Measurements from ENCODE around the gene HCN4. TPM values are rescaled to one million over a fixed set of nuclear protein-coding genes. Genes with fewer than 3 reads are reported as not detected.

The HCN4 gene
- total RNA-seq, 1 donor from 2014 or later: not detected

DNA sequence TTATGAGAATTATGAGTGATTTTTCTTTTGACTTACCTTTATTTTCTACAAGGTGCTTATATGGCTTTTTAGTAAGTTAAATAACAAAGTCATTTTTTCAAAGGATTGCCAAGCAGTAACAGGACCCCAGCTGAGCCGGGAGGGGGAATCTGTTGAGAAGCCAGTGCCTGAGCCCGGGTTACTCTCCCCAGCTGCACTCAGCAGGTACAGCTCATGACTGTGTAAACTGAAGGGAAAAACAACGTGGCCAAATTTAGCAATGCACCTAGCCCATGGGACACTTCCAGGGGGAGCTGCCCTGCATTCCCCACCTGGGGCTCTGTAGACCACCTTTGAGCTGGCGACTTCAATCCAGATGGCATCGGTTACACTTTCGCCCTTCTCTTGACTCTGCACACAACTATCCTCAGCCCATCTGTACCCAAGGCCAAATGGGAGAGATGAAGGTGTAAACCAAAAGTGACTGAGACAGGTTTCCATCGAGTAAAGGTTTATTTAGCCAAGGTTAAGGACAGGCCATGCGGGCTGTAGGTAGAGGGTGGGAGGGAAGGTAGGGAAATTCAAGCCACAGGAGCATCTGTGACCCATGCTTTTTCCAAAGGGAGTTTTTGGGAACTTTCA, 18.2 kb upstream of the HCN4 start:
- H3K36me3 Mint-ChIP-seq (ENCODE audit: unreplicated experiment): no peaks in the 10 kb centered on the region
- peaks cover 3% of the 10 kb centered on the region for H3K9me3 Mint-ChIP-seq (ENCODE audit: unreplicated experiment)
- H3K27me3 Mint-ChIP-seq (ENCODE audit: unreplicated experiment): peaks cover 28% of the 10 kb centered on the region
- H3K4me1 Mint-ChIP-seq (ENCODE audit: unreplicated experiment): no peaks in the 10 kb centered on the region
- H3K27ac Mint-ChIP-seq (ENCODE audit: unreplicated experiment): no peak overlapping the region
- no peak overlapping the region for H3K4me3 Mint-ChIP-seq (ENCODE audit: unreplicated experiment)
- DNase-seq (ENCODE audit: extremely low spot score, unreplicated experiment): no peak
- TF ChIP-seq, protein P1, sequence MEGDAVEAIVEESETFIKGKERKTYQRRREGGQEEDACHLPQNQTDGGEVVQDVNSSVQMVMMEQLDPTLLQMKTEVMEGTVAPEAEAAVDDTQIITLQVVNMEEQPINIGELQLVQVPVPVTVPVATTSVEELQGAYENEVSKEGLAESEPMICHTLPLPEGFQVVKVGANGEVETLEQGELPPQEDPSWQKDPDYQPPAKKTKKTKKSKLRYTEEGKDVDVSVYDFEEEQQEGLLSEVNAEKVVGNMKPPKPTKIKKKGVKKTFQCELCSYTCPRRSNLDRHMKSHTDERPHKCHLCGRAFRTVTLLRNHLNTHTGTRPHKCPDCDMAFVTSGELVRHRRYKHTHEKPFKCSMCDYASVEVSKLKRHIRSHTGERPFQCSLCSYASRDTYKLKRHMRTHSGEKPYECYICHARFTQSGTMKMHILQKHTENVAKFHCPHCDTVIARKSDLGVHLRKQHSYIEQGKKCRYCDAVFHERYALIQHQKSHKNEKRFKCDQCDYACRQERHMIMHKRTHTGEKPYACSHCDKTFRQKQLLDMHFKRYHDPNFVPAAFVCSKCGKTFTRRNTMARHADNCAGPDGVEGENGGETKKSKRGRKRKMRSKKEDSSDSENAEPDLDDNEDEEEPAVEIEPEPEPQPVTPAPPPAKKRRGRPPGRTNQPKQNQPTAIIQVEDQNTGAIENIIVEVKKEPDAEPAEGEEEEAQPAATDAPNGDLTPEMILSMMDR (IDR thresholded peaks at IDR 0.05): no peak

GRCh38 chr15:73386238-73386637, 17.5 kb upstream of the HCN4 start:
- H3K36me3 Mint-ChIP-seq (ENCODE audit: unreplicated experiment): no peaks in the 10 kb centered on the region
- no peaks in the 10 kb centered on the region for H3K4me1 Mint-ChIP-seq (ENCODE audit: unreplicated experiment)
- TF ChIP-seq, protein P1 (IDR thresholded peaks at IDR 0.05): no peak
- peaks cover 3% of the 10 kb centered on the region for H3K9me3 Mint-ChIP-seq (ENCODE audit: unreplicated experiment)
- H3K27me3 Mint-ChIP-seq (ENCODE audit: unreplicated experiment): peaks cover 30% of the 10 kb centered on the region
- DNase-seq (ENCODE audit: extremely low spot score, unreplicated experiment): no peak
- no peak overlapping the region for H3K4me3 Mint-ChIP-seq (ENCODE audit: unreplicated experiment)
- no peak overlapping the region for H3K27ac Mint-ChIP-seq (ENCODE audit: unreplicated experiment)

DNA sequence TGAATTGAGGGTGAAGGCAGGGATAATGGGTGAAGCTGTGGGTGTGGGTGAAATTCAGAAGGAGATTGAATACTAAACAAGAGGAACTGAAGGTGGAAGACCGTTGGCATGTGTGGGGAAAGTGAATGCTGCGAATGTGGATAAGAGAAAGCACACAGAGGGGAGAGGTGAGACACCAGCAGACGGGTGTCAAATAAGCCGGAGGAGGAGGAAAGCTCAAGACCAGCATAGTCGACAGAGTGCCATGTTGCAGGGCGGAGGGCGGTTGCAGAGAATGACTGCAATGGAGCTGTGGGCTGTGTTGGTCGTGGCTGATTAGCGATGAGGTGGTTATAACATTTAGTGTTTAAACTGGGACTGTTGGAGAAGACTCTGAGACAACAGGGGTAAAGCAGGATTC, 16.4 kb upstream of the HCN4 start:
- Mint-ChIP-seq H3K4me3 (ENCODE audit: unreplicated experiment) (no peak overlapping the region), H3K9me3 (ENCODE audit: unreplicated experiment) (peaks cover 8% of the 10 kb centered on the region), H3K27me3 (ENCODE audit: unreplicated experiment) (peaks cover 39% of the 10 kb centered on the region), H3K4me1 (ENCODE audit: unreplicated experiment) (no peaks in the 10 kb centered on the region), H3K36me3 (ENCODE audit: unreplicated experiment) (no peaks in the 10 kb centered on the region), H3K27ac (ENCODE audit: unreplicated experiment) (no peak overlapping the region)
- TF ChIP-seq, protein P1 (IDR thresholded peaks at IDR 0.05): no peak
- DNase-seq (ENCODE audit: extremely low spot score, unreplicated experiment): no peak

DNA sequence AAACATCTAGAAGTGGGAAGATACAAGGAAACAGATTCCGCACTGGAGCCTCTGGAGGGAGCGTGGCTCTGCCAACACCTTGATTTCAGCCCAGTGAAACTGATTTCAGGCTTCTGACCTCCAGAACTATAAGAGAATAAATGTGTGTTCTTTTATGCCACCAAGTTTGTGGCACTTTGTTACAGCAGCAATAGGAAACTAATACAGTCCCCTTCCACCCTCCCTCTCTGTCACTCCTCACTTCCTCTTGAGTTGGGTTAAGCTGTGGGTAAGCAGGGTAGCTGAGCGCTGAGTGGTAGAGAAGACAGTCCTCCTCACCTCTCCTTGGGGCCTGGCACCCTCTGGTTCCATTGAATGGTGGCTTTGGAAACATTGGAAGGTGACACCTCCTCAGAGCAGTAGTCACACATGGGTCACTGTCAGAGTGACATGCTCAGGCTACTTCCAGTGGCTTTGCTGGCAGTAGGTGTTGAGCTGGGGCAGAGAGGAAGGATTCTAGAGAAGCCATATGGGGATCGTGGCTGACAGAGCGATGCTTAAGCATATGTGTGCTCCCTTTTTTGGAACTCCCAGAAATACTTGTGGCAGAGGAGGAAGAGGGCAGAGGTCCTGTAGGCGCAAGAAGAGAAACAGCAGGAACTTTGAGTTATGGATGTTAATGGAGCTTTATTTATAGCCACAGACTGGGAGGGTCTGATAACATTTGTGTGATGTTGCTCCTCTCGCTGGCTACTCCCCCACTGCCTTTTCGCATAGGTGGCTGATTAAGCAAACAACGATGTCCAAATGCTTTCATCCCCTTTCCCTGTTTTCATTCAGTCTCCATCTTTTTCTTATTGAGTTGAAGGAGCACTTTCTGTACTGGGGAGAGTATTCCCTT, 14.8 kb upstream of the HCN4 start:
- DNase-seq (ENCODE audit: extremely low spot score, unreplicated experiment): no peak
- peaks cover 49% of the 10 kb centered on the region for H3K27me3 Mint-ChIP-seq (ENCODE audit: unreplicated experiment)
- no peak overlapping the region for H3K4me3 Mint-ChIP-seq (ENCODE audit: unreplicated experiment)
- H3K27ac Mint-ChIP-seq (ENCODE audit: unreplicated experiment): no peak overlapping the region
- TF ChIP-seq, protein P1 (IDR thresholded peaks at IDR 0.05): no peak
- no peaks in the 10 kb centered on the region for H3K4me1 Mint-ChIP-seq (ENCODE audit: unreplicated experiment)
- H3K9me3 Mint-ChIP-seq (ENCODE audit: unreplicated experiment): peaks cover 8% of the 10 kb centered on the region
- no peaks in the 10 kb centered on the region for H3K36me3 Mint-ChIP-seq (ENCODE audit: unreplicated experiment)

GRCh38 chr15:73382115-73382514, 13.4 kb upstream of the HCN4 start:
- Mint-ChIP-seq H3K36me3 (ENCODE audit: unreplicated experiment) (no peaks in the 10 kb centered on the region), H3K4me1 (ENCODE audit: unreplicated experiment) (no peaks in the 10 kb centered on the region), H3K27me3 (ENCODE audit: unreplicated experiment) (peaks cover 47% of the 10 kb centered on the region), H3K9me3 (ENCODE audit: unreplicated experiment) (peaks cover 8% of the 10 kb centered on the region), H3K4me3 (ENCODE audit: unreplicated experiment) (no peak overlapping the region), H3K27ac (ENCODE audit: unreplicated experiment) (no peak overlapping the region)
- DNase-seq (ENCODE audit: extremely low spot score, unreplicated experiment): no peak
- TF ChIP-seq, protein P1 (IDR thresholded peaks at IDR 0.05): no peak
